ENCODE data around the gene BLMH.

BLMH gene

DNA sequence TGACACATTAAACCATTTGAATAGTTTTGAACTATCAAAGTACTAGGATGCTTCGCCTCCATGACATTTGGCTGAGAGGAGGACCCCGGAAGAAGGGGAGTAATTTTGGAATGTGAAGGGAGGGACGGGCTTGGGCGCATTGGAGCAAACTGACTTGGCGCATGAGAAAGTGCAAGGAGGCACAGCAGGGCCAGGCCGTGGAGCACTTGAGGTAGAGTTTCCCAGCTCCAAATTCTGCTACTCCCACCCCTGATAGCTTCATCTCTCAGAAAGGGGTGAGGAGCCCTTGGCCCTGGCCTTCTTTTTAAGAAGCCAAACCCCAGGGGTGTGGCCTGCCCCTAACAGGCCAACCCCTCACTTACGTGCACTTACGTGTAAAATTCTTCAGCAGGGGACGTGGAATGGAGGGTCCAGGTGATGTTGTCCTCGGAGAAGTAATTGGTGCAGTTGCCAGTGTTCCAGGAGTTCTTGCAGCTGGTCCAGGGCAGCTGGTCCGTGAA, 73.9 kb downstream of the BLMH start:
- TF ChIP-seq, protein P1, sequence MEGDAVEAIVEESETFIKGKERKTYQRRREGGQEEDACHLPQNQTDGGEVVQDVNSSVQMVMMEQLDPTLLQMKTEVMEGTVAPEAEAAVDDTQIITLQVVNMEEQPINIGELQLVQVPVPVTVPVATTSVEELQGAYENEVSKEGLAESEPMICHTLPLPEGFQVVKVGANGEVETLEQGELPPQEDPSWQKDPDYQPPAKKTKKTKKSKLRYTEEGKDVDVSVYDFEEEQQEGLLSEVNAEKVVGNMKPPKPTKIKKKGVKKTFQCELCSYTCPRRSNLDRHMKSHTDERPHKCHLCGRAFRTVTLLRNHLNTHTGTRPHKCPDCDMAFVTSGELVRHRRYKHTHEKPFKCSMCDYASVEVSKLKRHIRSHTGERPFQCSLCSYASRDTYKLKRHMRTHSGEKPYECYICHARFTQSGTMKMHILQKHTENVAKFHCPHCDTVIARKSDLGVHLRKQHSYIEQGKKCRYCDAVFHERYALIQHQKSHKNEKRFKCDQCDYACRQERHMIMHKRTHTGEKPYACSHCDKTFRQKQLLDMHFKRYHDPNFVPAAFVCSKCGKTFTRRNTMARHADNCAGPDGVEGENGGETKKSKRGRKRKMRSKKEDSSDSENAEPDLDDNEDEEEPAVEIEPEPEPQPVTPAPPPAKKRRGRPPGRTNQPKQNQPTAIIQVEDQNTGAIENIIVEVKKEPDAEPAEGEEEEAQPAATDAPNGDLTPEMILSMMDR (IDR thresholded peaks at IDR 0.05; ENCODE audit: borderline replicate concordance, control extremely low read depth, extremely low read depth, insufficient read depth, missing control alignments) = no peak
- no peak for DNase-seq (ENCODE audit: low spot score)
- in situ Hi-C loops (cut with MboI; ENCODE audit: low sequenced_read_pairs, unreplicated experiment) = no loop called here

DNA sequence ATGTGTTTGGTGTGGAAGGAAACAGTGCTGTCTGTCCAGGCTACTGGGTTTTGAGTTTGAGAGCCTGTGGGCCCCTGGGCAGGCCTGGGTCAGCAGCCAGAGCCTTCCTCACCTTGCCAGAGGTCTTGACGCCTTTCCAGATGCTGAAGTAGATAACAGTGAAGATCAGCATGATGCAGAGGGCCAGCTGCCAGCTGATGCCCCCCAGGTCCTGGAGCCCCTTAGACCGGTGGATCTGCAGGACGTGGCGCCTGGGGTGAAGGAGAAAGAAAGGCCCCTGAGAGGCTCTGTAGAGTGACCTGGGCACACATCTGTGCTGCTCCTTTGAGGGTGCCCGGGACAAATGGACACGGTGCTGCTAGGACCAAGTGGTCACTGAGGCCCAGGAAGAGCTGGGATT, 74.7 kb downstream of the BLMH start:
- no peak for DNase-seq (ENCODE audit: low spot score)
- TF ChIP-seq, protein P1 (IDR thresholded peaks at IDR 0.05; ENCODE audit: borderline replicate concordance, control extremely low read depth, extremely low read depth, insufficient read depth, missing control alignments) = no peak
- in situ Hi-C loops (cut with MboI; ENCODE audit: low sequenced_read_pairs, unreplicated experiment) = no loop called here

DNA sequence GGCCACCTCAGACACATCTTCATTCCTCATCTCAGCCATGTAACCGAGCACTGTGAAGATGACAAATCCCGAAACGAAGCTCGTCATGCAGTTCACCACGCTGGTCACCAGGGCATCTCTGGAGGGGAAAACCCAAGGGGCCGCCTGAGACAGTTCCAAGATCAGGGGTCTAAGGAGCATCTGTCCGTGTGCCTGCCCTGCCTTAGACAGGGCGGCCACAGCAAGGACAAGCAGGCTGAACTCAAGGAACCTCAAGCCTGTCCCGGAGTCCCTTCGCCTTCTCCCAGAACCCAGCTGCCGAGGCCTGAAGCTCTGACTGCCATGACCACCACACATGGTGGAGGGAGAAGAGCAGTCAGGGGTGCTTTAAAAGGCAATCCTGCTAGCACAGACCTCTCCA, 79.0 kb downstream of the BLMH start:
- TF ChIP-seq, protein P1 (IDR thresholded peaks at IDR 0.05; ENCODE audit: borderline replicate concordance, control extremely low read depth, extremely low read depth, insufficient read depth, missing control alignments) = no peak
- peak; percentile 79 for DNase-seq (ENCODE audit: low spot score)
- in situ Hi-C loops (cut with MboI; ENCODE audit: low sequenced_read_pairs, unreplicated experiment) = no loop called here

DNA sequence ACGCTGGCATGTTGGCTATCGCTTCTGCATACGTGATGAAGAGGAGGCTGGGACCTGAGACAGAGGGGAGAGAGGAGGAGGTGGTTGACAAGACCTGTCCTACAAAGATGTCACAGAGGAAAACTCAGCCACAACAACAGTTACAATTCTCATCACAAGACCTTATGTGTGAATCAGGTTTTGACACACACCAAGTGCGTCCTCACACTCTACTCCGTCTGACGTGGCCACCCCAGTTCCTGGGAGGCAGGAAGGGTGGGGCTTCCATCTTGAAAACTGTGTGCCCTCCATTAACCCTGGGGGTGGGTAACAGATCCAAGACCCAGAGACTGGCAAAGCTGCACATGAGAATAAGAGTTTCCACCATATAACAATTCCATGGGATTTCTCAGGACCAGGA, 80.4 kb downstream of the BLMH start:
- in situ Hi-C loops (cut with MboI; ENCODE audit: low sequenced_read_pairs, unreplicated experiment) = no loop called here
- DNase-seq (ENCODE audit: low spot score) = no peak
- TF ChIP-seq, protein P1 (IDR thresholded peaks at IDR 0.05; ENCODE audit: borderline replicate concordance, control extremely low read depth, extremely low read depth, insufficient read depth, missing control alignments) = no peak

DNA sequence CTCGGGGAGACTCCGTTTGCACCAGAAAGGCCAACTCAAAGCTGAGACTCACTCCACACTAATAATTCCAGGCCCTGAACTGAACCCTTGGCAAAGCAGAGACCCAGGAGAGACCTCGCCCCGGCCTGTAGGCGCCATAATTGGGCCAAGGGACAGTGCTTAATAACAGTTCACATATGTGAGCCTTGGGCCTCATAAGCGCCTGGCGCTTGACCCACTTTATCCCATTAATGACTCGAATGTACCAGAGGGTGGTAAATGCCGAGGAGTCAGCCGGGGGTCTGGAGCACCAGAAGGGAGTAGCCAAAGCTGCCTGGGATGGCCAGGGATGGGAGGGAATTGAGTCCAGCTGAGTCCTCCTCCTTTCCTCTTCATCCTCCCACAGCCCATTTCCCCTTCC, 80.8 kb downstream of the BLMH start:
- TF ChIP-seq, protein P1 (IDR thresholded peaks at IDR 0.05; ENCODE audit: borderline replicate concordance, control extremely low read depth, extremely low read depth, insufficient read depth, missing control alignments) = no peak
- in situ Hi-C loops (cut with MboI; ENCODE audit: low sequenced_read_pairs, unreplicated experiment) = no loop called here

DNA sequence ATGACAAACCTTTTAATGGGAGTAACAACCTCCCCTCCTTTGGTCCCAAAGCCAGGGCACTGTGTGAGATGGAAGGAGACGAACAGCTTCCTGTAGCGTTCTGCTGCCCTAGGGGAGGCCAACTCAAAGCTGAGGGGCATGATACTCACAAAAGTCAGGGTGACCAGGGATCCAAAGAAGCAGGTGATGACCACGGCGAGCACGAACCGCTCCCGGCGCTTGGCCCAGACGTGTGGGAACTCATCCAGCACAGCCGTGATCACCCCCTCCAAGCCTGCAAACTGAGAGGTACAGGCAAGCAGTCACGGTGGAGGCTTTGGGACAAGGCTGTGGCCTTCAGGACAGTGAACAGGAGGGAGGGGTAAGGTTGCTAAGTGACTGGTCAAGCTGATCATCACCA, 81.4 kb downstream of the BLMH start:
- in situ Hi-C loops (cut with MboI; ENCODE audit: low sequenced_read_pairs, unreplicated experiment) = no loop called here
- DNase-seq (ENCODE audit: low spot score) = no peak
- TF ChIP-seq, protein P1 (IDR thresholded peaks at IDR 0.05; ENCODE audit: borderline replicate concordance, control extremely low read depth, extremely low read depth, insufficient read depth, missing control alignments) = no peak

More for the DNA sequence above, 80.8 kb downstream of the BLMH start:
- DNase-seq (ENCODE audit: low spot score) = no peak

DNA sequence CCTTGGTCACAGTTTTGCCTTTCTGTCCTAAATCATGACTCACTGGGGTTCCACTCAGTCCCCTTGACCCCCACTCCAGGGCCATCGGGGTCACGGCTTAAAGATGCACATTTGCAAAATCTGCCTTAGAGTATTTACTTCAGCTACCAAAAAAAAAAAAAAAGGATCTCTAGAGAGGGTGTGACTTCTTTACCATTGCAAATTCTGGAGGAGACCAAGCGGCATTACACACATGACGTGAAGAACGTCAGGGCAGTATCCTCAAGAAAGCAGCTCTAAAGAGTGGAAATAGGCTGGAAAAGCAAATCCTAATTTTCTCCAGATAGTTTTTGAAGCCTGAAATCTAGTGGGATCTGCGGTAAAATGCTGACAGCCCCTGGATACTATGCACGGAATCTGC, 81.8 kb downstream of the BLMH start:
- in situ Hi-C loops (cut with MboI; ENCODE audit: low sequenced_read_pairs, unreplicated experiment) = no loop called here
- TF ChIP-seq, protein P1 (IDR thresholded peaks at IDR 0.05; ENCODE audit: borderline replicate concordance, control extremely low read depth, extremely low read depth, insufficient read depth, missing control alignments) = no peak
- no peak for DNase-seq (ENCODE audit: low spot score)
